ENCODE data around the gene F2. TPM values are rescaled to one million over a fixed set of nuclear protein-coding genes. Genes with fewer than 3 reads are reported as not detected.

Gene F2
- total RNA-seq, 2 donors from 2014 or later: 1.8 TPM; not detected in 1

- intact Hi-C loops (cut with DNase I): no loop called here
- no peak for TF ChIP-seq POLR2AphosphoS5 (IDR thresholded peaks at IDR 0.05)
- TF ChIP-seq, protein P1, sequence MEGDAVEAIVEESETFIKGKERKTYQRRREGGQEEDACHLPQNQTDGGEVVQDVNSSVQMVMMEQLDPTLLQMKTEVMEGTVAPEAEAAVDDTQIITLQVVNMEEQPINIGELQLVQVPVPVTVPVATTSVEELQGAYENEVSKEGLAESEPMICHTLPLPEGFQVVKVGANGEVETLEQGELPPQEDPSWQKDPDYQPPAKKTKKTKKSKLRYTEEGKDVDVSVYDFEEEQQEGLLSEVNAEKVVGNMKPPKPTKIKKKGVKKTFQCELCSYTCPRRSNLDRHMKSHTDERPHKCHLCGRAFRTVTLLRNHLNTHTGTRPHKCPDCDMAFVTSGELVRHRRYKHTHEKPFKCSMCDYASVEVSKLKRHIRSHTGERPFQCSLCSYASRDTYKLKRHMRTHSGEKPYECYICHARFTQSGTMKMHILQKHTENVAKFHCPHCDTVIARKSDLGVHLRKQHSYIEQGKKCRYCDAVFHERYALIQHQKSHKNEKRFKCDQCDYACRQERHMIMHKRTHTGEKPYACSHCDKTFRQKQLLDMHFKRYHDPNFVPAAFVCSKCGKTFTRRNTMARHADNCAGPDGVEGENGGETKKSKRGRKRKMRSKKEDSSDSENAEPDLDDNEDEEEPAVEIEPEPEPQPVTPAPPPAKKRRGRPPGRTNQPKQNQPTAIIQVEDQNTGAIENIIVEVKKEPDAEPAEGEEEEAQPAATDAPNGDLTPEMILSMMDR (IDR thresholded peaks at IDR 0.05): no peak
- no peak for TF ChIP-seq POLR2A (IDR thresholded peaks at IDR 0.05)
- WGBS: 72% methylated on average over 11 of the region's 11 CpGs
- H3K36me3 ChIP-seq: no peaks in the 10 kb centered on the region
- H3K27me3 ChIP-seq (replicated peaks; ENCODE audit: insufficient read depth): no peaks in the 10 kb centered on the region
- H3K9me3 ChIP-seq: no peaks in the 10 kb centered on the region
- H3K4me3 ChIP-seq: no peak overlapping the region
- no peak overlapping the region for H3K27ac ChIP-seq
- no peak for DNase-seq (ENCODE audit: low spot score)
- H3K4me1 ChIP-seq (replicated peaks): no peaks in the 10 kb centered on the region
Observed at GRCh38 chr11:46718155-46719019, 626 bp upstream of the F2 start.

DNA sequence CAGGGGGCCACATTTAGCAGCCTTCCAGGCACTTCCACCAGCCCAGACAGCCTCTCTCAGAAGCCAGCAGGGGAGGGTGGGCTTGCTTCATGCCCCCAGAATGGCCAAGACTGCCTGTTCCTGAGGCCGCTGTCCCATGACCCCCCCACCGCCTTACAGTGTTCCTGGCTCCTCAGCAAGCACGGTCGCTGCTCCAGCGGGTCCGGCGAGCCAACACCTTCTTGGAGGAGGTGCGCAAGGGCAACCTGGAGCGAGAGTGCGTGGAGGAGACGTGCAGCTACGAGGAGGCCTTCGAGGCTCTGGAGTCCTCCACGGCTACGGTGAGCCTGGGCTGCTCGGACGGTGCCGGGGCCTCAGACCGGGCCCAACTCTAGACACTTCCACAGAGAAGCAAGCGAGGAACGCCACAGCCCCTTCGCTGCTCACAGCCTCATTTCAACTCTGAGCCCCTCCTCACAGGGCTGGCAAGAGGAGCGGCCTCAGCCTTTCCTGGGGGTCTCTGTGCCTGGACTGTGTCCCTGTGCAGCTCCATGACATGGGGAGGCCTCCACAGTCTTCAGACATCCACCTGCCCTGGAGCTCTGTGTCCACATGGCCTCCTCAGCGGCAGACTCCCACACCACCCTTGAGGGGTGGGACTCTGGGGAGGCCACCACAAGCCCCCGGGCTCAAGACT, 668 bp downstream of the F2 start:
- intact Hi-C loops (cut with DNase I): no loop called here
- H3K9me3 ChIP-seq: no peaks in the 10 kb centered on the region
- TF ChIP-seq POLR2AphosphoS5 (IDR thresholded peaks at IDR 0.05) (no peak), POLR2A (IDR thresholded peaks at IDR 0.05) (no peak)
- TF ChIP-seq, protein P1 (IDR thresholded peaks at IDR 0.05): no peak
- no peak overlapping the region for H3K27ac ChIP-seq
- no peak for DNase-seq (ENCODE audit: low spot score)
- H3K27me3 ChIP-seq (replicated peaks; ENCODE audit: insufficient read depth): no peaks in the 10 kb centered on the region
- no peaks in the 10 kb centered on the region for H3K4me1 ChIP-seq (replicated peaks)
- 88% methylated on average over 25 of the region's 25 CpGs for WGBS
- no peaks in the 10 kb centered on the region for H3K36me3 ChIP-seq
- H3K4me3 ChIP-seq: no peak overlapping the region

- DNase-seq (ENCODE audit: low spot score): no peak
- H3K9me3 ChIP-seq: no peaks in the 10 kb centered on the region
- H3K27me3 ChIP-seq (replicated peaks; ENCODE audit: insufficient read depth): no peaks in the 10 kb centered on the region
- TF ChIP-seq POLR2A (IDR thresholded peaks at IDR 0.05): no peak
- TF ChIP-seq, protein P1 (IDR thresholded peaks at IDR 0.05): no peak
- no peak for TF ChIP-seq POLR2AphosphoS5 (IDR thresholded peaks at IDR 0.05)
- intact Hi-C loops (cut with DNase I): no loop called here
- H3K4me3 ChIP-seq: no peak overlapping the region
- 87% methylated on average over 6 of the region's 6 CpGs for WGBS
- no peak overlapping the region for H3K27ac ChIP-seq
- H3K4me1 ChIP-seq (replicated peaks): no peaks in the 10 kb centered on the region
- no peaks in the 10 kb centered on the region for H3K36me3 ChIP-seq
Observed at GRCh38 chr11:46721286-46721685, 2.3 kb downstream of the F2 start.

- DNase-seq (ENCODE audit: low spot score): no peak
- no peaks in the 10 kb centered on the region for H3K27me3 ChIP-seq (replicated peaks; ENCODE audit: insufficient read depth)
- WGBS: 88% methylated on average over 11 of the region's 11 CpGs
- H3K4me1 ChIP-seq (replicated peaks): no peaks in the 10 kb centered on the region
- H3K4me3 ChIP-seq: no peak overlapping the region
- H3K36me3 ChIP-seq: no peaks in the 10 kb centered on the region
- no peaks in the 10 kb centered on the region for H3K9me3 ChIP-seq
- intact Hi-C loops (cut with DNase I): no loop called here
- no peak overlapping the region for H3K27ac ChIP-seq
- TF ChIP-seq POLR2AphosphoS5 (IDR thresholded peaks at IDR 0.05) (no peak), POLR2A (IDR thresholded peaks at IDR 0.05) (no peak)
- TF ChIP-seq, protein P1 (IDR thresholded peaks at IDR 0.05): no peak
Observed at GRCh38 chr11:46722566-46723358, 3.7 kb downstream of the F2 start.

All from prostate gland (tissue), 2 donors.